NB4 (cell line): ENCODE measurements around the gene UNC13C.
"Not testable (repeated sequence)": the region's sequence is repeated elsewhere in the genome, so short reads cannot be mapped to it uniquely, and the experiment has no call there.

Experiments used
- DNase-seq: peaks from one replicate; pipeline ENCODE4 v3.0.0; 2010; ENCODE audit warnings: low read depth
- H3K4me3 ChIP-seq: one replicate; pipeline ENCODE4 v1.5.1; 2011; ENCODE audit warnings: mild to moderate bottlenecking, low read depth, low read length, moderate library complexity
- MYC ChIP-seq: IDR thresholded peaks from 2 replicates; pipeline ENCODE4 v1.6.1; 2011; ENCODE audit warnings: low read depth, low read length
- POLR2A ChIP-seq: IDR thresholded peaks from 2 replicates; pipeline ENCODE4 v1.6.1; 2011; ENCODE audit warnings: mild to moderate bottlenecking; ENCODE audit not compliant: insufficient read length; ENCODE audit errors: extremely low read depth
- TF ChIP-seq, protein P1 (sequence below): IDR thresholded peaks from 2 replicates; pipeline ENCODE4 v1.6.1; 2011; ENCODE audit warnings: low read depth, low read length
- TF ChIP-seq, protein P2 (sequence below): IDR thresholded peaks from one replicate; pipeline ENCODE4 v1.5.1; 2012; ENCODE audit warnings: low read depth, low read length

Gene UNC13C

DNA sequence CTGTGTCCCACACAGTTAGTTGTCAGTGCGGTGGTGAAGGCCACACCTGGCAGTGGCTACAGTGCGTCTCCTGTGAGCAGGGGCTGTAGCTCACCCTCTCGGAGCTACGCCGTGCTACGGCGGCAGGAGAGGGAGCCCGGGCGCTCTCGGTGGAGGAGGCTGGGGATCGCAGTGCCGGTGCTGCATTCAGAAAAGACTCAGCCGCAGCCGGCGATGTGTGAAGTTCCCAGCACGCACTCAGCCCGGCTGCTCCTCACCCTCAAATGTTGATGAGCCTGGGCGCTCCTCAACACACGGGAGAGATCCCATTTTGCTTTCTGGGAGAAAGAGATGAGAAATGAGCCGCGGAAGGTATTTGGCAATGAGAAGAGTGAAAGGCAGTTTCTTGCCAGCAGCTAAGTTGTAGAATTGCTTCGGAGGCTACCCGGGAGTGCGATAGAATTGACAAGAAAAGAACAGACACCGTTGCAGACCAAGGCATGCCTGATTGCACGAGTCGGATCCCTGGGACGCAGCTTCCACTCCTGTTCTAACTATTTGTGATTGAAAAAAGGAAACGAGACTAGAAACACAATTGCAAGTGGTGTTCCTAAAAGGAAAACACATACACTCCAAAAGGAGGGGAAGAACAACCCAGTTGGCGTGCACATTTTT, at the start of gene UNC13C:
TSS of gene UNC13C (plus strand) at position 189 of the 654 bp plus-strand sequence. CDS start 34,463 bp downstream, outside the sequence.
- TF ChIP-seq, protein P1, sequence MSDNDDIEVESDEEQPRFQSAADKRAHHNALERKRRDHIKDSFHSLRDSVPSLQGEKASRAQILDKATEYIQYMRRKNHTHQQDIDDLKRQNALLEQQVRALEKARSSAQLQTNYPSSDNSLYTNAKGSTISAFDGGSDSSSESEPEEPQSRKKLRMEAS: no peak
- no peak for TF ChIP-seq MYC
- TF ChIP-seq, protein P2, sequence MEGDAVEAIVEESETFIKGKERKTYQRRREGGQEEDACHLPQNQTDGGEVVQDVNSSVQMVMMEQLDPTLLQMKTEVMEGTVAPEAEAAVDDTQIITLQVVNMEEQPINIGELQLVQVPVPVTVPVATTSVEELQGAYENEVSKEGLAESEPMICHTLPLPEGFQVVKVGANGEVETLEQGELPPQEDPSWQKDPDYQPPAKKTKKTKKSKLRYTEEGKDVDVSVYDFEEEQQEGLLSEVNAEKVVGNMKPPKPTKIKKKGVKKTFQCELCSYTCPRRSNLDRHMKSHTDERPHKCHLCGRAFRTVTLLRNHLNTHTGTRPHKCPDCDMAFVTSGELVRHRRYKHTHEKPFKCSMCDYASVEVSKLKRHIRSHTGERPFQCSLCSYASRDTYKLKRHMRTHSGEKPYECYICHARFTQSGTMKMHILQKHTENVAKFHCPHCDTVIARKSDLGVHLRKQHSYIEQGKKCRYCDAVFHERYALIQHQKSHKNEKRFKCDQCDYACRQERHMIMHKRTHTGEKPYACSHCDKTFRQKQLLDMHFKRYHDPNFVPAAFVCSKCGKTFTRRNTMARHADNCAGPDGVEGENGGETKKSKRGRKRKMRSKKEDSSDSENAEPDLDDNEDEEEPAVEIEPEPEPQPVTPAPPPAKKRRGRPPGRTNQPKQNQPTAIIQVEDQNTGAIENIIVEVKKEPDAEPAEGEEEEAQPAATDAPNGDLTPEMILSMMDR: no peak
- TF ChIP-seq POLR2A: no peak
- no peak for DNase-seq
- H3K4me3 ChIP-seq: no peak within 1 kb of the TSS

DNA sequence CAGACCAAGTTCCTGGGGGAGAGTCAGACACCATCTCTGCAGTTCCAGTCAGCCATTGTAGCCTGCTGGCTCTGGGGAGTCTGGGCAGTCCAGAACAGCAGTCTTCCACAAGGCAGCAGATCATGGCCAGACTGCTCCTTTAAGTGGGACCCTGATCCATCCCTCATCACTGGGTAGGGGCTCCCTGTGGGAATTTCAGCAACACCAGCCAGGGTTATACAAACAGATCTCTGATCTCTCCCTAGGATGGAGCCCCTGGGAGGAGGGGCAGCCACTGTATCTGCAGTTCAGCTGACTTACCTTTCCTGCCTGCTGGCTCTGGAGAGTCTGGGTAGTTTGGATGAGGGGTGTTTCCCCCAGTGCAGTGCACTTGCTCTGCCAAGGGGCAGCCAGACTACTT, 42.1 kb upstream of the UNC13C start:
- no peak for DNase-seq
- TF ChIP-seq MYC (no peak), POLR2A (no peak)
- TF ChIP-seq, protein P2: no peak
- TF ChIP-seq, protein P1: no peak
- H3K4me3 ChIP-seq: no peak overlapping the region

DNA sequence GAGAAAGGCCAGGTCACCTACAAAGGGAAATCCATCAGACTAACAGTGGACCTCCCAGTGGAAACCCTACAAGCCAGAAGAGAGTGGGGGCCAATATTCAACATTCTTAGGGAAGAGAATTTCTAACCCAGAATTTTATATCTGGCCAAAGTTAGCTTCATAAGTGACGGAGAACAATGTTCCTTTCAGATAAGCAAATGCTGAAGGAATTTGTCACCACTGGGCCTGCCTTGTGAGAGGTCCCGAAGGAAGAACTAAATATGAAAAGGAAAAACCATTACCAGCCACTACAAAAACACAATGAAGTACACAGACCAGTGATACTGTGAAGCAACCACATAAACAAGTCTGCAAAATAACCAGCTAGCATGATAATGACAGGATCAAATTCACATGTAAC, 40.6 kb upstream of the UNC13C start:
- DNase-seq, H3K4me3 ChIP-seq: not testable (repeated sequence)

DNA sequence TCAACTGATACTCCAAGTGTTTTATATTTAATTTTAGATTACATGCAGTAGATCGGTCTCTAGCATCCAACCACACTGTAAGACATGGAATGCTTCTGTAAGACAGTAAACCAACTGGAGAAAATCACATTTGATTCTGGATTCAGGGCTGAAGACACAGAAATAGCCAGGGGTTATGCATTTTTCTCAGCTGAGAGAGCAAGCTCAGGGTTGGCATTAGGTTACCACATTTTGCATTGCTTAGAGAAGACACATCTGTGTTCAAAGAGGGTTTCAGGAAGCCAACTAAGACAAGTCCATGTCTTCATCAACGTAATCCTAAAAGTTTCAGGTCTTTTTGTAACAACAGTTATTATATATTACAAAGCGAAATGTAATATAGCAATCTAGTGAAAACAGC, 27.7 kb upstream of the UNC13C start:
- DNase-seq: no peak

DNA sequence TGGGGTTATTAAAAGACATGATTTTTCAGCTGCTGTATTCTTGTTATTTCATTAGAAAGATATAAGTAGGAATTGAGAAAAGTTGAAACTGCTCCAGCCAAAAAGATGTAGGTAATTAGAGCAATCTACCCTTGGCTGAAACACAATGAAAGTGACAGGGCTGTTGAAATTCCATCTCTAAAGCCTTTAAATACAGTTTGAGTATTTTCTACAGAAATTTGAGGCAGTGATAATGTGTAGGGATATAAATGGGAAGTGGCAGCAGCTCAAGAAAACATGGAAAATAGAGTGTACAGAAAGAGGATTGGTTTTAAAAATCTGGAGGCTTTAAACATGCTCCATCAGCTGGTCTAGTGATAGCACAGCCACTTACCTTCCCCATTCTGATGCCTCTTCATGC, 22.8 kb upstream of the UNC13C start:
- no peak for DNase-seq
- H3K4me3 ChIP-seq: no peak overlapping the region
- TF ChIP-seq, protein P1: no peak
- no peak for TF ChIP-seq MYC
- TF ChIP-seq POLR2A: no peak
- TF ChIP-seq, protein P2: no peak

More for the DNA sequence above, 27.7 kb upstream of the UNC13C start:
- TF ChIP-seq POLR2A: no peak
- TF ChIP-seq, protein P2: no peak
- no peak overlapping the region for H3K4me3 ChIP-seq

DNA sequence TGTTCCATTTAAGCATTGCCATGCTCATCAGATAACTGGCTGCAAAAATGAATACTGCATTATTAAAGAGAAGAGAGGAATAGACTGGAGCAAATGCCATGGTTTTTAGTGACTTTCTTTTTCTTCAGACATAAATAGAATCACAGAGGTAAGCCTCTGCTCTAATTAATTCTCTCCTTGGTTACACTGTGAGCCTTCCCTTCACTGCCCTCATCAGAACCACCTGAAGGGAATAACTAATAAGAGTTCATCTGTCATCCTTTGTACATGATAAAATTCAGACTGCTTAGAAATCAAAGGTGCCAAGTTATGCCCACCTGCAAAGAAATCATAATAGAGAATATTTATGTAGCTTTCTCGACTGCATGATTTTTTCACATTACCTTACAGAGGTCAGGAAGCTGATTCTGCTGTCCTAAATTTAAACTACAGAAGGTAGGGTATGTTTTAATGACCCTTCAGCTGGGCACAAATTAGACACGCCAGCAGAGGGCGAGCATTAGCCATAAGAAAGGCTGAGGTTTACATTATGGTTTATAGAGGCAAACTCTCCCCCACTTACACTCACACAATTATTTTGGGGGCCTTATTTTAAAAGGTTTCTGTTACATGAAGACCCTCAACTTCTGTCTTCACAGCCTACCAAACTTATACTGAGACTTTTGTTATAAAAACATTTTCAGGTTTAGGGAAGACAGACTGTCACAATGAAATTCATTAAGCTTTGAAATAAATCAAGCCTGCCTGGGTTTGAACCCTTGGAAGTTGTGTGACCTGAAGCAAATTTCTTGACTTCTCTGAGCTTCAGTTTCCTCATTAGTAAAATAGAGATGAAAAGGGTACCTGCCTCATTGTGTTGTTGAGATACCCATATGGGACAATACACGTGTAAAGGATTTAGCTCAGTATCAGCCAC, 15.3 kb upstream of the UNC13C start:
- no peak for TF ChIP-seq MYC
- TF ChIP-seq, protein P2: peak; percentile 53
- TF ChIP-seq, protein P1: no peak
- peak; percentile 39 for DNase-seq

More for the DNA sequence above, 15.3 kb upstream of the UNC13C start:
- no peak overlapping the region for H3K4me3 ChIP-seq
